ENCODE data around the gene CEND1. TPM values are rescaled to one million over a fixed set of nuclear protein-coding genes. Genes with fewer than 3 reads are reported as not detected.

The CEND1 gene
- total RNA-seq, 1 donor, result 1.2 TPM

DNA sequence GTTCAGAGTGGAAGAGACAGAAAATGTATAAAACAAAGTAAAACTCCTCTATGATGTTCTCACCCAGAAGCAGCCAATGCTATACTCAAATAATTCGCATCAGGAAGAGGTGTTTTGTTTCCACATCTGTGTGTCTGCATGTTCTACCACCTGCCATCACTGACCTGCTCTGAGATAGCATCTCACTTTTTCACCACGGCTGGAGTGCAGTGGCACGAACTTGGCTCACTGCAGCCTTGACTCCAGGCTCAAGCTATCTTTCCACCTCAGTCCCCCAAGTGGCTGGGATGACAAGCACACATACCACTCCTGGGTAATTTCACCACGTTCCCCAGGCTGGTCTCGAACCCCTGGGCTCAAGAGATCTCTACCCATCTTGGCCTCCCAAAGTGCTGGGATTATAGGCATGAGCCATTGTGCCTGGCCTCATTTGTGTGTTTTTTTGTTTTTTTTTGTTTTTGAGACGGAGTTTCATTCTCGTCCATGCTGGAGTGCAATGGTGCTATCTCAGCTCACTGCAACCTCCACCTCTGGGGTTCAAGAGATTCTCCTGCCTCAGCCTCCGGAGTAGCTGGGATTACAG lies 28.3 kb downstream of the CEND1 start:
- no peak for DNase-seq (ENCODE audit: low read depth)
- no peak overlapping the region for H3K4me3 ChIP-seq (ENCODE audit: low read depth, low read length)
- no peak for TF ChIP-seq CTCF (IDR thresholded peaks at IDR 0.05; ENCODE audit: insufficient read depth, low read length)

DNA sequence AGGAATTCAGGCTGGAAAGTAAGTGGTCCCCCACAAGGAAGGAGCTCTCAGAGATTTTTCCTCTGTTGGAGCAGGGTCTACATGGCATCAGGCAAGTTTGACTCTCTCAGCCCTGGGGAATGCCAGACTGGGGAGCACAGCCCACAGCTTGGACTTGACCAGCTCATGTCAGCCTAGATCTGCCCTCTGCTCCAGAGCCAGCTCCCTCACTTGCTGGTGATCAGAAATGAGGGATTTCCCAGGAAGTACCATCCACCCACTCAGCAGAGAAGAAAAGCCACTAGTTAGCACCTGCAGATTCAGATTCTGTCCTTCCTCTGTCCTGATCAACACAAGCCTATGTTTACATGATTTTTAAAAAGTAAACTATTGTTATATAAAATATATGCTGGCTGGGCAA lies 29.7 kb downstream of the CEND1 start:
- no peak for TF ChIP-seq CTCF (IDR thresholded peaks at IDR 0.05; ENCODE audit: insufficient read depth, low read length)
- DNase-seq (ENCODE audit: low read depth), result no peak
- no peak overlapping the region for H3K4me3 ChIP-seq (ENCODE audit: low read depth, low read length)

- no peak for TF ChIP-seq CTCF (IDR thresholded peaks at IDR 0.05; ENCODE audit: insufficient read depth, low read length)
- DNase-seq (ENCODE audit: low read depth), result peak; percentile 30
- peak overlapping the region; percentile 15 for H3K4me3 ChIP-seq (ENCODE audit: low read depth, low read length)
Observed at GRCh38 chr11:749731-750130, 40.2 kb downstream of the CEND1 start.

- peak overlapping the region; percentile 82 for H3K4me3 ChIP-seq (ENCODE audit: low read depth, low read length)
- TF ChIP-seq CTCF (IDR thresholded peaks at IDR 0.05; ENCODE audit: insufficient read depth, low read length), result no peak
- peak; percentile 22 for DNase-seq (ENCODE audit: low read depth)
Observed at GRCh38 chr11:748007-748359, 41.9 kb downstream of the CEND1 start.

DNA sequence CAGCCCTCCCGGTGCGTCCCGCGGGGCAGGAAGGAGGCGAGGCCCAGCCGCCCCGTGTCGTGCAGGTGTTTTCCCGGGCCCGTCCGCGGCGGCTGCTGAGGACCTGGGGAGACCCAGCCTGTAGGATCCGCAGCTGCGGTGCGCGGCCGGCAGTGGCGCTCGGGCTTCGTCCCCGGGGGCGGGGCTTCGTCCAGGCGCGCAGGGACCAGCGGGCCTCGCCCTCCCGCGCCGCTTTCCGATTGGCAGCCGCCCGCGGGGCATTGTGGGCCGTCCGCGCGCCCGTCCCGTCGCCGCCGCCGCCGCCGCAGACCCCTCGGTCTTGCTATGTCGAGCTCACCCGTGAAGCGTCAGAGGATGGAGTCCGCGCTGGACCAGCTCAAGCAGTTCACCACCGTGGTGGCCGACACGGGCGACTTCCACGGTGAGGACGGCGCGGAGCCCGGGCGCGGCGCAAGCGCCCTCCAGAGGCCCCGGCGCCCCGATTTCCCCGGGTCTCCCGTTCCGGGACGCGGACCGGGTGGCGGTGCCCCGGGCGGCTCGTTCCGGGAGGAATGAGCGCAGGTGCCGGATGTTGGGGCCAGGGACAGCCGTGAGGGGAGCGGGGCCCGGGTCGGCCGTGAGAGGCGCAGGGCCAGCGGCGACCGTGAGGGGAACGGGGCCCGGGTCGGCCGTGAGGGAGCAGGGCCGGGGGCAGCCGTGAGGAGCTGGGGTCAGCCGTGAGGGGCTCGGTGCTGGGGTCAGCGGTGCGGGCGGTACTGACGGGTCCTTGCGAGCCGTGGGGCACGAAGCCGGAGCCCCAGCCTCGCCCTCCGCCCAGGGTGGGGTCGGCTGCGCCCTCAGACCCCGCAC lies 42.5 kb downstream of the CEND1 start, which contains the start of gene TALDO1:
TALDO1 (plus strand) TSS at position 307 of the 849 bp plus-strand sequence; CDS start at position 325, 18 bp downstream.
- DNase-seq (ENCODE audit: low read depth), result peak; percentile 68
- TF ChIP-seq CTCF (IDR thresholded peaks at IDR 0.05; ENCODE audit: insufficient read depth, low read length), result peak; percentile 9
- peak within 1 kb of the TSS; percentile 82 for H3K4me3 ChIP-seq (ENCODE audit: low read depth, low read length)

GRCh38 chr11:746289-747157 lies 43.4 kb downstream of the CEND1 start:
- peak overlapping the region; percentile 74 for H3K4me3 ChIP-seq (ENCODE audit: low read depth, low read length)
- DNase-seq (ENCODE audit: low read depth), result no peak
- no peak for TF ChIP-seq CTCF (IDR thresholded peaks at IDR 0.05; ENCODE audit: insufficient read depth, low read length)

All from fibroblast of the aortic adventitia (primary cell).